HL-60/S4 (cell line): ENCODE measurements around the gene RUNX3.

Source experiments
- in situ Hi-C: fragments of 300-500 bp; cut with MboI; formaldehyde crosslinking; loops from 2 replicates; pipeline ENCODE4 v1.14.3; 2022; ENCODE audit warnings: low sequenced_read_pairs

The RUNX3 gene

GRCh38 chr1:24963943-24964693 is 34.0 kb upstream of the RUNX3 start:
- in situ Hi-C loops = no loop called here

GRCh38 chr1:24963099-24963872 is 33.2 kb upstream of the RUNX3 start:
- in situ Hi-C loops = no loop called here

- in situ Hi-C loops = no loop called here
Measured at GRCh38 chr1:24961961-24962861, 32.1 kb upstream of the RUNX3 start.

- in situ Hi-C loops = no loop called here
Measured at GRCh38 chr1:24961334-24961733, 31.3 kb upstream of the RUNX3 start.

- in situ Hi-C loops = no loop called here
Measured at GRCh38 chr1:24960071-24960801, 30.2 kb upstream of the RUNX3 start.

- in situ Hi-C loops = no loop called here
Measured at GRCh38 chr1:24959623-24959975, 29.5 kb upstream of the RUNX3 start.

GRCh38 chr1:24958766-24959622 is 28.9 kb upstream of the RUNX3 start:
- in situ Hi-C loops = no loop called here

- in situ Hi-C loops = no loop called here
Measured at GRCh38 chr1:24957808-24958752, 28.0 kb upstream of the RUNX3 start.

GRCh38 chr1:24957016-24957807 is 27.1 kb upstream of the RUNX3 start:
- in situ Hi-C loops = no loop called here

GRCh38 chr1:24955779-24956365 is 25.8 kb upstream of the RUNX3 start:
- in situ Hi-C loops = no loop called here

- in situ Hi-C loops = no loop called here
Measured at GRCh38 chr1:24955161-24955560, 25.1 kb upstream of the RUNX3 start.

GRCh38 chr1:24954631-24955030 is 24.6 kb upstream of the RUNX3 start:
- in situ Hi-C loops = no loop called here

- in situ Hi-C loops = no loop called here
Measured at GRCh38 chr1:24954022-24954421, 23.9 kb upstream of the RUNX3 start.

- in situ Hi-C loops = no loop called here
Measured at GRCh38 chr1:24952413-24952841, 22.4 kb upstream of the RUNX3 start.

GRCh38 chr1:24951810-24952412 is 21.8 kb upstream of the RUNX3 start:
- in situ Hi-C loops = no loop called here

GRCh38 chr1:24951337-24951736 is 21.3 kb upstream of the RUNX3 start:
- in situ Hi-C loops = no loop called here

- in situ Hi-C loops = no loop called here
Measured at GRCh38 chr1:24949331-24949881, 19.3 kb upstream of the RUNX3 start.
